Measurements from ENCODE around the gene IL1RAPL1.

- TF ChIP-seq CTCF (IDR thresholded peaks at IDR 0.05; ENCODE audit: borderline replicate concordance, extremely low read depth, low read length, poor library complexity, severe bottlenecking), result no peak
- TF ChIP-seq EZH2 (IDR thresholded peaks at IDR 0.05; ENCODE audit: borderline replicate concordance, low read depth, low read length, severe bottlenecking), result no peak
Observed at GRCh38 chrX:29926659-29927058, 1339.4 kb downstream of the IL1RAPL1 start.

All from DND-41 (cell line).